Measurements from ENCODE around the gene ADAMTS6.
"Not testable (repeated sequence)": the region's sequence is repeated elsewhere in the genome, so short reads cannot be mapped to it uniquely, and the experiment has no call there.

ADAMTS6 gene

DNA sequence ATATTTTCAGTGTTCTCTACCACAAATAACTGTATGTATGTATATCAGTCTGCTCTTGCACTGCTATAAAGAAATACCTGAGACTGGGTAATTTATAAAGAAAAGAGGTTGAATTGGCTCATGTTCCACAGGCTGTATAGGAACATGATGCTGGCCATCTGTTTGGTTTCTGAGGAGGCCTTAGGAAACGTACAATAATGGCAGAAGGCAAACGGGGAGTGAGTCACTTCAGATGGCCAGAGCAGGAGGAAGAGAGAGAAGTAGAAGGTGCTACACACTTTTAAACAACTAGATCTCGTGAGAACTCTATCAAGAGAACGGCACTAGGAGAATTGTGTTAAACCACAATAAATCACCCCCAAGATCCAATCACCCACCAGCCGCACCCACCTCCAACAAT is 121.7 kb downstream of the ADAMTS6 start:
- DNase-seq: no peak

DNA sequence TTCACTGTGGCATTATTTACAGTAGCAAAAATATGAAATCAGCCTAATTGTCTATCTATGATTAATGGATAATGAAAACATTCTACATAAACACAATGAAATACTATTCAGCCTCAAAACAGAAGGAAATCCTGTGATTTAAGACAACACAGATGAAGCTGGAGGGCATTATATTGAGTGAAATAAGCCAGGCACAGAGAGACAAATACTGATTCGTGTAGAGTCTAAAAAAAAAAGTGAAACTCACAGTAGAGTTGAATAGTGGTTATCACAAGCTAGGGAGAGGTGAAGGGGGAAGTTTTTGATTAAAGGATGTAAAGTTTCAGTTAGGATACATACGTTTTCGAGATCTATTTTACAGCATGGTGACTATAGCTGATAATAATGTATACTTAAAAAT is 122.2 kb downstream of the ADAMTS6 start:
- no peak for DNase-seq

DNA sequence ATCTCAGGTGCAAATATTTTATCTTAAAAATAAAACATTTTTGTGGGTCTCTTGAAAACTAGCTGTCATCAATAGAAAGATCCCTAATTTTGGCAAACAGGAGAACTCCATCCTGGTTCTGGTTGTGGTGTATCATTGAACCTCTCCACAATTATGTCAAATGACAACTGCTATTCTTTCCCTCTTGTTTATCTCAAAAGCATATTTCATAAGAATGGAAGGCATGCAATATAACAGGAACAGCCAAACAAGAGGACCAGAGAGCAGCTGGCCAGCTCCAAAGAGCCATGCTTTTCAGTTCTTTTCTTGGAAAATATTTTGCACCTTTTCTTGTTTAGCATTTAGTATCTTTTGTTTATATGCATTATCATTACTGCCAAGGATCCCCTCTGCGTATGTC is 125.4 kb downstream of the ADAMTS6 start:
- DNase-seq: no peak

DNA sequence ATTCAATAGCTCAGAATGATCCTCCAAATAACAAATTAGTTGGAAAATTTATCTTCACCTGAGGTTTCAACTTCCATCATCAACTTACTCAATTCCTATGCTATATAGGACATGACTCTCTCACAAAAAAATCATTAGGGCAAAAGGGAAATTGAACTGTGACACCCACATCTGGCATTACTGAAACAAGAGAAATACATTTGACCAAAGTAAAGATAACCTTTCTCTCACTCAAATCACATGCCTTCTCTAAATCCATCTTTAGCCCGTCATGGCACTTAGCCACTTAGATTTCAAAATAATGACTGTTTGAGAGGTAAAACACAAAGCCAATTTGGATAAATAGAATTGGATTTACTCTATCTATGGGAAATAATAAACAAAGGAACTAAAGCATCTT is 126.4 kb downstream of the ADAMTS6 start:
- no peak for DNase-seq

DNA sequence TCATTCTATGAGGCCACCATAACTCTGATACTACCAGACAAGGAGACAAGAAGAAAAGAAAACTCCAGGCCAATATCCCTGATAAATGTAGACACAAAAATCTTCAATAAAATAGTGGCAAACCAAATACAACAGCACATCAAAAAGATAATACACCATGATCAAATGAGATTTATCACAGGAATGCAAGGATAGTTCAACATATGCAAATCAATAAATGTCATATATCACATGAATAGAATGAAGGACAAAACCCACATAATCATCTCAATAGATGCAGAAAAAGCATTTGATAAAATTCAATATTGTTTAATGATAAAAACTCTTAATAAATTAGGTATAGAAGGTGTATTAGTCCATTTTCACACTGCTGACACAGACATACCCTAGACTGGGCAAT is 139.9 kb downstream of the ADAMTS6 start:
- no peak for DNase-seq

DNA sequence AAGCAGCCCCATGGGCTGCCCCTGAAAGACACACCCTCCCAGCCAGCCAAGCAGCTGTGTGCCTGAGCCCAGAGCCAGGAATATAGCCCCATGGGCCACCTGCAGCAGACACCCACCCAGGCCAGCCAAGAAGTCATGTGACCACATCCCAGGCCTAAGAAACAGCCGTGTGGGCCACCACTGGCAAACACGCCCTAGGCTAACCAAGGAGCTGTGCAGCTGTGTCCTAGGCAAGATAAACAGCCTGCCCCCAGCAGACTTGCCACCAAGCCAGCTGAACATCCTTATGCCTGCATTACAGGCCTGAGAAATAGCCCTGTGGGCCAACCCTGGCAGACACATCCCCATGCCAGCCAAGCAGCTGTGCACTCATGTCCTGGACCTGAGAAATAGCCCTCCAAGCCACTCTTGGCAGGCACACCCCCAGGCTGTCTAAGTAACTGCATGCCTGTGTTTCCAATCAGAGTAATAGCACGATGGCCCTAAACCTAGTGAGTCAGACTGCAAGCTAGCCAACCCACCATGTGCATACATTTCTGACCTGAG is 143.0 kb downstream of the ADAMTS6 start:
- DNase-seq: no peak

DNA sequence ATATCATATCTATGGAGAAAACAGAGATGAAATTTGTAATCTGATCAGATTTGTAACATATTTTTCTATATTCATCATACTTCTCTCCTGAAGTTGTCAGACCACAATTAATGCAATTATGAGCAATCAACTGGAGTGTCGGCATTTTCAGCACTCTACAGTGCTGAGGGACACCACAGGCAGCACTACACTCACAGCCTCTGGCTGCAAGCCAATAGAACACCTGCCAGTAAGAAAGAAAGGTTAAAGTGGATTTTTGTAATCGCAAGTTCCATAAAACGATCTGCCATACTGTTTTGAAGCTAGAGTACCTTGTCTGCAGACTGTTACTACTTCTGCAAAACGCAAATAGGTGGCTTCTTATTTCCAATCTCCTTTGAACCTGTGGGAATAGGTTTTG is 147.6 kb downstream of the ADAMTS6 start:
- DNase-seq: no peak

DNA sequence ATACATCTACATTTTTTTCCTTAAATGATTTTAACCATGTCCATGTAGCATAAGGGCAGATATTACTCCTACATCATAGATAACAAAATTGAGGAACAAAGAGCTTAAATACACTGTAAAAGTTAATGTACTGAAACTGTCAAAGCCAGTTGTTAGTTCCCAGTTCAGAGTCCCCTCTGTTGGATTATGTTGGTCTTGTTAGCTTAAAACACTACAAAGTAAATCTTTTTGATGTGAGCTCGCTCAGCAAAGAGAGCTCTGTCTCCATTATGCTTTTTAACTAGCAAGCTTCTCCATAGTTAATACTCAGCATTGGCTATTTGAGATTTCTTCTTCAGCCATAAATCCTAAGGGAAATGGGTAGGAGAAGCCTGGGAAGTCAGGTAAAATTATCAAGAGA is 149.1 kb downstream of the ADAMTS6 start:
- no peak for DNase-seq

DNA sequence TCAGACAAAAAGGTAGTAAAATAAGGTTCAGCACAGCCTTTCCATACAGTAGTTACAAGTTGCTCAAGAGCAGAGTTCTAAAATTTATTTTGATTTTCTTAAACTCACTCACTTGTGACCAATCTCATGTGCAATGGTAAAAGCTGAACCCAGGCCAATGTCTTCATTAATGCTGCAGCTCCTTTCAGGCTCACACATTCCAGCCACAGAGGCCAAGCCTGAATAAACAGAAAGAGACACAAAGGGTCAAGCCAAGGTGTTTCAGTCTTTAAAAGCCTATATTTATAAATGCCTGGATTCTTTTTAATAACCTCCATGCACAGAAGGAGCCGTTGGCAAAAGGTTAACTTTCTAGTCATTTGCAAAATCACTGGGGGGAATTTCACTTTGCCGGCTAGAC is 152.5 kb downstream of the ADAMTS6 start:
- DNase-seq: no peak

DNA sequence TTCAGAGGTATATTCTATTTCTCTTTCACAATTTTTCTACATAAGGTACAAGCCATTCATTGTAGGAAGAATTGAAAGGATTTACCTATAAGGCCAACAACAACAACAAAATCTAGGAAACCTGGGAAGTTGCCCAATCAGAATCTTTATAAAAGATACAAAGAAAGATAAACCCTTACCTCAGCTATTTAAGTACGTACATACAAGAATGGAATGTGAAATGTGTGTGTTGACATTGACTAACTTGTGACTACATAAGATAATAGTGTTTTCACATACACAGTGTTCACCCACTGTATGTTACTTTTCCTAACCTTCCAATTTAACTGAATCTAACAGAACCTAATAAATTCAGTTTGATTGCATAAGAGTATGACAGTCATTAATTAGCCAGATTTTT is 154.1 kb downstream of the ADAMTS6 start:
- no peak for DNase-seq

DNA sequence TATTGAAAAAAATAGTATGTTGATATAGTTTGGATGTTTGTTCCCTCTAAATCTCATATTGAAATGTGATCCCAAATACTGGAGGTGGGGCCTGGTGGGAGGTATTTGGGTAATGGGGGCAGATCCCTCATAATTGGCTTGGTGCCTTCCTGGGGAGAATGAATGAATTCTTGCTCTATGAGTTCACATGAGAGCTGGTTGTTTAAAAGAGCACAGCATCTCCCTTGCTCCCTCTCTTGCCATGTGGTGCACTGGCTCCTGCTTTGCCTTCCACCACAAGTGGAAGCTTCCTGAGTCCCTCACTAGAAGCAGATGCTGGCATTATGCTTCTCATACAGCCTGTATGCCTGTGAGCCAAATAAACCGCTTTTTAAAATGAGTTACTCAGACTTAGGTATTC is 154.8 kb downstream of the ADAMTS6 start:
- no peak for DNase-seq

DNA sequence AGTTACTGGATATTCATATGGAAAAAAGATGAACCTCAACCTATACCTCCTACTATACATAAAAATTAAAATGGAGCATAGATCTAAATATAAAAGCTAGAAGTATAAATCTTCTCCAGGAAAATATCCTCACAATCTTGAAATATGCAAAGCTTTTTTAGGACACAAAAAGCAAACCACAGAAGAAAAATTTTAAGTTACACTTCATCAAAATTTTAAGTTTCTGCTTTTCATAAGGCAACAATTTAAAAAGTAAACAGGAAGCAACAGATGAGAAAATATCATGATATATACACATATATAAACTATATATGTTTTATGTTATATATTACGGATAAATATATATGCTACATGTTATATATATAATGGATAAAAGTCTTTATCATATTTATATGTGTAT is 157.5 kb downstream of the ADAMTS6 start:
- DNase-seq: no peak

DNA sequence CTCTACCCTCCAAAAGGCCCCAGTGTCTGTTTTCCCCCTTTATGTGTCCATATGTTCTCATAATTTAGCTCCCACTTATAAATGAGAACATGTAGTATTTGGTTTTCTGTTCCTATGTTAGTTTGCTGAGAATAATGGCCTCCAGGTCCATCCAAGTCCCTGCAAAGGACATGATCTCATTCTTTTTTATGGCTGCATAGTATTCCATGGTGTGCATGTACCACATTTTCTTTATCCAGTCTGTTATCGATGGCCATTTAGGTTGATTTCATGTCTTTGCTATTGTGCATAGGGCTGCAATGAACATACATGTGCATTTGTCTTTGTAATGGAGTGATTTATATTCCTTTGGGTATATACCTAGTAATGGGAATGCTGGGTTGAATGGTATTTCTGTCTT is 161.0 kb downstream of the ADAMTS6 start:
- DNase-seq: not testable (repeated sequence)

DNA sequence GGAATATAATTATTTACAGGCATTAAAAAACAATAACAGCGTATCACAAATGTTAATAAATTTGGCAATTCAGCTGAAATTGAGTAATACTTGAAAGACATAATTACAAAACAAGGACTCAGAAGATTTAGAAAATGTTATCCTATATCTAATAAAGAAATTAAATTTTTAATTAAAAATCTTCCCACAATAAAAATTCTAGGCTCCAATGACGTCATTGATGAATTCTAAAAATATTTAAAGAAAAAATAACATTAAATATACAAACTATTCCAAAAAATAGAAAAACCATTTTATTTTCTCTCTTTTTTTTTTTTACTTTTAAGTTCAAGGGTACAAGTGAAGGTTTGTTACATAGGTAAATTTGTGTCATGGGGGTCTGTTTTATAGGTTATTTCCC is 161.5 kb downstream of the ADAMTS6 start:
- DNase-seq: no peak

DNA sequence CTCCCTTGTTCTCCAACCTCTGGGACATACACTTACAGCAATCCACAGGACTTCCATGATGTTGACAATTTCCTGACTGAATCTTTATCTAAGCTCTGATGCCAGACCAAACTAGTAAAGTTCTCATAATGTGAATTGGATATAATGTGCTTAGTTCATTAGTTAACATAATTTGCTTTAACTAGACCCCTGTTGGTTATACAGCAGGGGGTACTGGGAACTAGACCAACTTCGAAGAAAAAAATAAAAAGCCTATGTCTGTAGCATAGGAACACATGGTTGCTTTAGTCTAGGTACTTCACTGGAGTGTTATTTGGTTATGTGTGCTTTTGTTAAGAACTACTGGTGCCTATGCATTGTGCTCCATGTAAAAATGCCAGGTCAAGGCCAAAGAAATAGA is 173.8 kb downstream of the ADAMTS6 start:
- DNase-seq: no peak

DNA sequence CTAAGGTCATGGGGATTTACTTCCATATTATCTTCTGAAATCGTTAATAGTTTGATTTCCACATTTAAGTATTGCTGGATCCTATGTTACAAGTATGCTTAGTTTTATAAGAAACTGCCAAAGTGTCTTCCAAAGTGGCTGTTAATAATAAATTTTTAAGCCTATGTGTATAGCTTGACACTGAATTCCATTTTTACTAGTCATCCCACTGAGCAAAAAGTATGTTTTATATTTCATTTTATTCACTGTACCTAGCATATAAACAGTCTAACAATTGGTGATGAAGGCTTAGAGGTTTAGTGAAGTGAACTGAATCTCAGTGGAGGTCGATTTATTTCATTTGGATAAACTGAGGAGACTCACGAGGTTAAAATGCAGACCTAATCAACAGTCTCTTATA is 174.6 kb downstream of the ADAMTS6 start:
- DNase-seq: no peak

DNA sequence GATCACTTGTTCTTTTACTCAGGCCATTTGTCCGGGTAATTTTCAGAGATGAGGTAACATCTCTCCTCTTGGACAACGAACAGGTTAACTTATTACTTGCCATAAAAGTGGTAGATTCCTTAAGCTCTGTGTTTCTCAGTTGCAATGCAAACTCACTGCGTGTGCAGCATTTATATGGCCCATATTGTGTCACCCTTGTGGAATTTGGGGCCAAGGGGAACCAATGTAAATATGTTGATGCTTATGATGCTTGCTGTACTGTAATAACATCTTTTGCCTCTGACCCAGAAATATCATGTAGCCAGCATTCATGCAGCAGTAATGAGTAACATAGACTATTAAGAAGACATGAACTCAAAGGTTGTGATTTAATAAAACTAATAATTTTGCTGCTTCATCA is 175.8 kb downstream of the ADAMTS6 start:
- no peak for DNase-seq

DNA sequence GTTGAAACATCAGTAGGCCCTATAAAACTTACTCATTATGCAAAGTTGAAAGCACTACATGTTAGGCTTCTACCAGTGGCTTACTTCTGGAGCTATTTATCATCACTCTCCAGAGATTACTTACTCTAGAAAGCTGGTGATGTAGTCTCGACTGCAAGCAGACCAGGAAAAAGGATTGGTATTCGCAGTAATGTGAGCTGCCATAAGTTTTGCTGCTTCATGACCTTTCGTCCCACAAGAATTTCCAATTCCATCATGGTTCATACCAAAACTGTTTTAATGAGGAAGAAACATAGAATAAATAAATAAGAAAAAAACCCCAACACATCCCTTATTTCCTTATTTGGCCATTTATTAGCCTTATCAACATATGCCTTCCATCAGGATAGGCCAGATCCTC is 181.9 kb downstream of the ADAMTS6 start:
- DNase-seq: no peak

DNA sequence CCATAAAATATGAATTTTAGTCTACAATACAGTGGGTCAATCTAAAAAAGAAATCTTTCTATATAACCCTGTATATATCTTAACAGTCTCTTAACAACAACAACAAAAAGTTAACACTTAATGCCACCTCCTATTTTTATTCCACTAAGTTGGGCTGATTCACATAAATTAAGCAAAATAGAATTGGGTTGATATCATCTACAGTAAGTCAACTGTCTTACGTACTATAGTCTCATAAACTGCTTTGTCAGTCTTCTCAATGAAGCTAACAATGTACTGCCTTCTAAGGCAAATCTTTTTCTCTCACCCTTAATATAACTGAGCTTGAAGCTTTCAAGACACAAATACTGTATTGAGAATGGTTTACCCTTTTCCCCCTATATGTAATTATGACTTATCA is 185.7 kb downstream of the ADAMTS6 start:
- no peak for DNase-seq

DNA sequence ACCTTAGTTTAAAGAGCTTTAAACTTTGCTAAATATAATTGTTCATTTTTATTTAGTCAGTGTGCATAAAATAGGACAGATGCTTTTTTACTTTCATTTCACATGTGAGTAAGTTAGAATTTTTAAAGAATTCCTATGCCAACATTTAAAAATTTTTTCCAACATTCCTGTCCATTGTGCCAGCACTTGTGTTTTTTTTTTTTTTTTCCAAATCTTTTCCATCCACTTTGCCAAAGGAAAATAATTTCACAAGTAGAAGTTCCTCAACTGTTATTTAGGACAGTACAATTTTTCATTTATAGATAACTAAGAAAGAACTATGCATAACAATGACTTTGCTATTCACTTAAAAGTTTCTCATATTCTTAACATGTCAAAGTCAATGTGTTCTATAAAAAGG is 189.5 kb downstream of the ADAMTS6 start:
- DNase-seq: no peak

DNA sequence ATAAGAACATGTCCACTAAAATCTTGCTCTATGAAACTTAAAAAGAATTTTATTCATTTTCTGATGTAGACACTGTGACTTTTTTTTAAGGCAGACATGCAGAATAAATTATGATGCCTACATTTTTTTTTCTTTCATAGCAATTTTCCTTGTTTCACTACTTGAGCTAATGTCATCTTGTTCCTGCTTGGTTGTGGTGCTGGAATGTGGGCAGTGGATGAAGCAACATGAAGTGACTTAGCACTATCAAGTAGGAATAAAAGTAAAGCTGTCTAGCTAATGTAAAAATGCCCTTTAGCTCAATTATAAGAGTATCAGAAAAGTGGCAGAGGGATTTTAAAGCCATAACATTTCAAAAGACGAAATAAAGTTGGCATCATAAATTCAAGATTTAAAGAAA is 191.0 kb downstream of the ADAMTS6 start:
- no peak for DNase-seq

DNA sequence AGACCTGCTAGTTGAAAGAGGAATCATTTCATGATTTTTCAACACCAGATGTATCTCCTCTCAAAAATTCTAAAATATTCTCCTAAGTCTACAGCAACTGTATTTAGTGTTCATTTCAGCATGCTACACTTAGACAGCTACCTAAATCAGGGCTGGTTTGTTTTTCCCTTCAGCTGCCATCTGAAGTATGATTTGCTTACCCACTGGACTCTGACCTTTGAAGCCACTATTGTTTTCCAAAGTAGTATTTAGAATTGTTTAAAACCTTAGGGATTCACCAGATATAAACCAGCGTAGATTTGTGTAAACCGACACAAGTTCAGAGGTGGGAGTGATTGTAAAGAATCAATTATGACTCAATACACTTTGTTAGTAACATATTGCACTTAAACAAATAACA is 193.1 kb downstream of the ADAMTS6 start:
- no peak for DNase-seq

DNA sequence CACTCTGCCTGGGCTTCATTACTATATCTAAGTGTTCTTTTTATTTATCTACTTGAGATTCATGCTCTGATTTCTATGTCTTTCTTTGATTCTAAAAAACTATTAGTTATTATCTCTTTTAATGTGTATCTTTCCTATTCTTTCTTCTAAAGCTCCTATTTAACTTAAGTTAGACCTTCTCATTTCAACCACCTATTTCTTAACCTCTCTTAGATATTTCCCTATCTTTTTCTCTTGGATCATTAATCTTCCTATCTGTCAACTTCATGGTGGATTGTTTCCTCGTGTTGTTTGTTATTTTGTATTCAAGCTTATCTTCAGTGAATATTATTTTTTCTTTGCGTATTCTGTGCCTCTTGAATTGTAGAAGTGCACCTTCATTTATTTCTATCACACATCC is 202.1 kb downstream of the ADAMTS6 start:
- no peak for DNase-seq

DNA sequence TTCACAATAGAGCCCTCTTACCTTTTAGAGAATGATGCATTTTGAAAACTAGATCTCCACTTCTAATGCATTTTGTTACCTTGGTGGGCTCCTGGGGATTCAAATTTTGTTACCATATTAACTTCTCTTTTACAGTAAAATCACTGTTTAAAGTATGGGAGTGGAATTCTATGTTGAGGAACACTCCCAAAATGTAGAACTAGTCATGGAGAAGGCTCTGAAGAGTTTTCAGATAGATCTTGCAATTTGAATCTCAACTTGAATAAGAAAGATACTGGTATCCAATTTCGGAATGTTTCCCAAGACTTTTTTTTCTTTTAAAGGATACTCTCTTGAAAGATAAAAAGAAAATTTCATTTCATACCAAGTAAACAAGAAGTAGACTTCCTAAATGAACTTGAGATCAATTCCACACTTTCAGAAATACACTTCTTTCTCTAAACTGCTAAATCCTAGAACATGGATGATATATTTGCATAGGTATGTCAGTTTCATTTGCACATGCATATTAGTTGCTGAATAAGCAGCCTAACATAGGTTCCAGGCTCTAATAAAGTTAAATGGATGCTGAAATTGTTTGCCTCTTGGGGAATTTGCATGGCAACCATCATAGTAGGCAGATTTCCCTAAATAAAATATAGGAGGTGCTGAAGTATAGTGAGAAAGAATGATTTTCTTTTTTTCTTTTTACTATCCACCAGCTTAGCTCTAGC is 205.4 kb downstream of the ADAMTS6 start:
- no peak for DNase-seq

DNA sequence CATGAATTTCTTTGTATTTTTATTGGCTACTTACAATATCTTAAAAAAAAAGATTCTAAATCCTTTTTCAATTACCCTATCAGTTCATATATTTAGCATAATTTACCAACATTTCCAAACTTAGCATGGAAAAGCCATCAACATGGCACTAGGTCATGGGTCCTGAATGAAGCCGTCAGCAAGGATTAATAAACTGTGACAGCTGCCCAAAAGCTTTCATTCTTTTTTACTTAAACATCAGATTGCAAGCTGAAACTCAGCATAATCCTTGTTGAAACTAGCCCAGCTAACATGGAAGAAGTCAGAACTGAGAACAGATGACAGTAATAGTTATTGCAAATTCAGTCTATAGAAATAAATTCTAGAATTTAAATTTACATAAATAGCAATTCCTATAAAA is 209.8 kb downstream of the ADAMTS6 start:
- no peak for DNase-seq

Measured in stimulated activated CD4-positive, alpha-beta T cell treated with anti-CD3 and anti-CD28 coated beads, Interleukin-4, amount 100 ng/mL, for 4 hours (primary cell).